IPS DF 19.7 (cell line): ENCODE measurements around the gene SLC4A3.
"Not testable (repeated sequence)": the region's sequence is repeated elsewhere in the genome, so short reads cannot be mapped to it uniquely, and the experiment has no call there.

Source experiments
- DNase-seq: peaks from one replicate; pipeline ENCODE4 v3.0.0-alpha.2; 2013; ENCODE audit warnings: low read depth, low spot score

The SLC4A3 gene

DNA sequence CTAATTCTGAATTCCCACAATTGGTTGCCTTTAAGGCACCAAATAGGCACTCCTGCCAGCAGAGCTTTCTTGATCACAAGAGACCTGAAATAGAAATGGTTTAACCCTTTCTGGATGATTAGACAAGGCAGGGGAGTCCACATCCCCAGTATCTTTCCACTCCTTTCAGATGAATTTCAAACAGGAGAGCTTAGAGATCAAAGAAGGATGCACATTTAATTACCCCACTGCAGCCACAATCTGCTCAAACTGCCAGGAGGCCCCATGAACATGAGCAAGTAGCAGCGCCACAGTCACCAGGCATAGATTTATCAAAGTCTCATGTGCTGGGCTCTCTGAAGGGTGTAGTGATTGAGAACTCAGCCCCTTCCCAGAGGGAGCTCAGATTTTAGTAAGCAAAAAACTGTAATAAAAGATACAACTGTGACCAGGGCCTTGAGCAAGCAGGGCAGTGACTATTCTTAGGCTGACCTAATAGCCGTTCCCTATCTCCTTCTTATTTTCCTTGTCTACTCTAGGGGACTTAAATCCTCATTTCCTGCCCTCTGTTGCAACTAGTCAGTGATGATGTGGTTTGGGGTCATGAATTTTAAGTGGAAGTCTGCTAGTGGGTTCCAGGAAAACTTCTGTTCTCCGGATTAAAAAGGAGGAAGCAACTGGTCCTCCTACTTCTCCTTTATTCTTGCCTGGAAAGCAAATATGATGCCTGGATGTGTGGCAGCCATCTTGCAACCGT, 53.7 kb downstream of the SLC4A3 start:
- DNase-seq = no peak

DNA sequence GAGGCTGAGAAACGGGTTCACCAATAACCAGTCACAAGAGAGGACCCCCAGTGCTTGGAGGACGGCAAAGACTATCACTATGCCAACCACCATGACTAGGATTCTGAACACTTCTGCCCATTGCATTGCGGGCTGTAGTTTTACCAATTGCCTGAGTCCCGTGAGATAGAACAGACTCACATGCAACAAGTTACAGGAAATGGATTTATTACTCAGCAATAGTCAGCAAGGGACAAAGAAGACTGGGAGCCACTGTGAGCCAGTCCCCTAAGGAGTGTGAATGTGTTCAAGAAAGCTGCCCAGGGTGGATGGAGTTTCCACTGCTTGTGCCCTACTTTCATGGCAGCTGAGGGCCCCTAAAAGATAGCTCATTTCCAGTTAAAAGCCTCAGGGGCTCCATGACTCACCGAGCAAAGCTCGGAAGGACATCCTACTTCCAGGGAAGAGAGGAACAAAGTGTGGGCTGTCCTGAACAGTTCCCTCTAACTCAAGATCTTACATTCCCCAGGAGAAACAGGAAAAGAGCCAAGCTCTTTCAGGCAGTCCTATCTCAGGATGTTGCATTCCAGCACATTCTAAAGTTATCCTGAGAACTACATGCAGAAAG, 54.4 kb downstream of the SLC4A3 start:
- no peak for DNase-seq

DNA sequence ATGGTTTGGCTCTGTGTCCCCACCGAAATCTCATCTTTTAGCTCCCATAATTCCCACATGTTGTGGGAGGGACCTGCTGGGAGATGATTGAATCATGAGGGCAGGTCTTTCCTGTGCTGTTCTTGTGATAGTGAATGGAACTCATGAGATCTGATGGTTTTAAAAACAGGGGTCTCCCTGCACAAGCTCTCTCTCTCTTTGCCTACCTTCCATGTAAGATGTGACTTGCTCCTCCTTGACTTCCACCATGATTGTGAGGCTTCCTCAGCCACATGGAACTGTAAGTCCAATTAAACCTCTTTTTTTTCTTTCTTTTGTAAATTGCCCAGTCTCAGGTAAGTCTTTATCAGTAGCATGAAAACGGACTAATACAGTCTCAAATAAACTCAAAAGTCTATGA, 56.0 kb downstream of the SLC4A3 start:
- DNase-seq = not testable (repeated sequence)

DNA sequence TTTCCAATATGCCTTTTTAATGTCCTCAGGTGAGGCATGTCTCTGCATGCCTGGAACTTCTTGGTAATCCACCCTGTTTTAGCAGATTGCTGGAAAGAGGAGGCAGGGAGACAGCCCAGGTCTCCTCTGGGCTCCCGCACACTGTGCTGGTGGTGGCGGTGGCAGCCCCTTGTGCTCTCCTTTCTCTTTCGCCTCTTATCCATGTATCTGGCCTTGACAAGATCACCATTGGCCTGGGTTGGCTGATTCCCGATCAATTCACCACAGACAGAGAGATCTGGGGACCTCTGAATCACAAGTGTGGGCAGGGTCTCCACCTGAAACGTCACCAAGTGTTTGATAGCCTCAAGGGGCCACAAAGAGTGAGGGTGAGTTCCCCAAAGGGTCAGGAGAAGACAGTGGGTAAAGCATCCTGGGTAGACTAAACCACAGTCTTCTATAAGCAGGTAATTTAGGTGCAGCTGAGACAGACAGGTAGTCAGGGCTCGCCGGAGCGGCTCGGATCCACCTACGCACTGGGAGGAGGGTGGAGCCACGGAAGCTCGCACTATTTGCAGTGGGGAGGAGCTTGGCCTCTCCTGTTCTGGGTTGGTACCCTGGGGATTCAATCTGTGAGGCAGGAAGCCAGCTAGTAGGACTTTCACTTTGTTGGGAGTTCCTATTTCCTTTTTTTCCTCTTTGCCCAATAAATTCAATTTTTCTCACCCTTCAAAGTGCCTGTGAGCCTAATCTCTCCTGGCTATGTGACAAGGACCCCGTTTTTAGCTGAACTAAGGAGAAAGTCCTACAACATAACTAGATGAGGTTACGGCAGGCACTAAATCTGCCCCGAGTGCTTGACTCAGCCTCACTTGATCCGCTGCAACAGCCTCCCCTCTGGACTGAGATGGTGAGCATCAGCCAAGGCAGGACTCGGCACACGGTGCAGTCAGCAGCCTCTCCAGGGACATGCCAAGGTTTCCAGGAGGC, 57.6 kb downstream of the SLC4A3 start:
- no peak for DNase-seq

DNA sequence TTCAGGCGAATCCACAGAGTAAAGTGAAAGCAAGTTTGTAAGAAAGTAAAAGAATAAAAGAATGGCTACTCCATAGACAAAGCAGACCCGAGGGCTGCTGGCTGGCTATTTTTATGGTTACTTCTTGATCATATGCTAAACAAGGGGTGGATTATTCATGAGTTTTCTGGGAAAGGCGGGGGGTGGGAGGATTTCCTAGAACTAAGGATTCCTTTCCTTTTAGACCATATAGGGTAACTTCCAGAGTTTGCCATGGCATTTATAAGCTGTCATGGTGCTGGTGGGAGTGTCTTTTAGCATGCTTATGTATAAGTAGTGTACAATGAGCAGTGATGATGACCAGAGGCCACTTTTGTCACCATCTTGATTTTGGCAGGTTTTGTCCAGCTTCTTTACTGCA, 59.8 kb downstream of the SLC4A3 start:
- no peak for DNase-seq

DNA sequence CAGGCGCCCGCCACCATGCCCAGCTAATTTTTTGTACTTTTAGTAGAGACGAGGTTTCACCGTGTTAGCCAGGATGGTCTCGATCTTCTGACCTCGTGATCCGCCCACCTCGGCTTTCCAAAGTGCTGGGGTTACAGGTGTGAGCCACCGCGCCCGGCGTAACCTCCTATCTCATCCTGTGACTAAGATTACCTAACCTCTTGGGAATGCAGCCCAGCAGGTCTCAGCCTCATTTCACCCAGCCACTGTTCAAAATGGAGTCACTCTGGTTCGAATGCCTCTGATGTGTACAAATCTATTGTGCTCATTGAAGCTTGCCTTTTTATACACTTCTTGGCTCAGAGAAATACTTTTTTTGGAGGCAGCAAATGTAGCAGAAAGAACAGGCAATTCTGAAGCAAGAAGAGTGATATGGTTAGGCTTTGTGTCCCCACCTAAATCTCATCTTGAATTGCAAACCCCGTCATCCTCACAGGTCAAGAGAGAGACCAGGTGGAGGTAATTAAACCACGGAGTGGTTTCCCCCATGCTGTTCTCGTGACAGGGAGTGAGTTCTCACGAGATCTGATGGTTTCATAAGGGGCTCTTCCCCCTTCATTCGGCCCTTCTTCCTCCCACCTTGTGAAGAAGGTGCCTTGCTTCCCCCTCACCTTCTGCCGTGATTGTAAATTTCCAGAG, 60.6 kb downstream of the SLC4A3 start:
- no peak for DNase-seq

DNA sequence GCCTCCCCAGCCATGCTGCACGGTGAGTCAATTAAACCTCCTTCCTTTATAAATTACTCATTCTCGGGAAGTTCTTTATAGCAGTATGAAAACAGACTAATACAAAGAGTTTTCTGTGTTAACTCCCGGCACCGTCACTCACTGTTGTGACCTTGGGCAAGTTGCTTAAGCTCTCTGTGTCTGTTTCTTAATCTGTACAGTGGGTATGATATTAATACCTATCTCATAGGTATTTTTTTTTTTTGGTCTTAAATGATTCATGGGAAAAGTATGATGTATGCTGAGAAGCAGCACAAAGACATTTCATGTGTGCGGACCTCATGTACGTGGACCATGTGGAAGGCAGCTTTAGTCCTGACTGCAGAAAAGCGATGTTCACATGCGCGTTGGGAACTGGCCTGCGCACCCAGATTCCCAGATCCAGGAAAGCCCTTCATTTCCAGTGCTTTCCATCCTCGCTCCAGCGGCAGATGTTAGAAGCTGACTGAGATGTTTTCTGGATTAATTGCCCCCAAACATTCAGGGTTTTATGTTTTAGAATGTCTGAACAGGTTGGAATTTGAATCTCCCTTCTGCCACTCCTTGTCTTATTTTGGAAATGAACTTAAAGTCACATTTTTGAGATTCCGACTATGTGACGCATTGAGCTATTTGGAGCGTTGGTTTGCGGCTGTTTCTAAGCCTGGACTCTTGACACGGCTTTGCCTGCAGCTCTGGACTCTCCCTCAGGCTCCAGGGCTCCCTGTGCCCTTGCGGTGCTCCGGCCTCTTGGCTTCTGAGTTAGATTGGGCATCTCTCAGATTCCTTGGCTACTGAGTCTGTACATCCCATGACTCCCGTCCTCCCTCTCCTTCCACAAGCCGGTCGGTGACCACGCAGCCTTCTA, 61.4 kb downstream of the SLC4A3 start:
- DNase-seq = no peak

DNA sequence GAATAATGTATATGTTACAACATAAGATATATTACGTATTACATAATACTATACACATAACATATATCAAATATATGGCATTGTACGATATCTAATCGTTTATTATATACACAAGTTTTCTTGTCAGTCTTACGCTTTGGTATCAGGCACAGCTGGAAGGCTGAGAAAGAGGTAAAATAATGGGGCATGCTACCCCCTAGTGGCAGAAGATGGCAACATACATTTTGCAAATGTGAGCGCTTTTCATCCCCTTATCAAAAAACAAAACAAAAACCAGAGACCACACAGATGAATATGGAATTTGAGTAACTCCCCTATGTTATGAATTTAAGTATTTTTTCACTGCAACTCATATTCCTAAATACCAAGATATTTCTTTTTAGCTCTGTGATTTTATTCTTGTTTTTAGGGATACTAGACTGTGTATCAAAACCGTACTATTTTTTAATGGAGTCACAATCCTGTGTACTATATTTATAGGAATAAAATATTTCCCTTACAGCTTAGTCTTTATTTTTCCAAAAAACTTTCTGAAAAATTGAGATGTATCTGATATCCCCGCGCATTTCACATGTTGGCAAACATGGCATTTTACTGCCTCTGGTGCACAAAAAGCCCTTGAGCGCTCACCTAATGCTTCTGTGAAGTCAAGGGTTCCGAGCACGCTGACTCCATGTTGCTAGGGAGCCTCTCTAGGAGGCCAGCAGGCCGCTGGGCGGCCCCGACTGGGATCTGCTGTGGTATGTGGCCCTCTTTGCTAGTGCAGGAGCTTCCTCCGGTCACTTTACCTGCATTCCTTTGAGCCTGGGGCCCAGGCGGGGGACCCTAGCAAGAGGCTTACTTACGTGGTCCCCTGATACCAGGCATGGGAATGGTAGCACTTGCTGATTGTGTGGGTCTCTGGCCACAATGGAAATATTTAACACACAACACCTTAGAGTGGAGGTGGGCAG, 62.5 kb downstream of the SLC4A3 start:
- no peak for DNase-seq

DNA sequence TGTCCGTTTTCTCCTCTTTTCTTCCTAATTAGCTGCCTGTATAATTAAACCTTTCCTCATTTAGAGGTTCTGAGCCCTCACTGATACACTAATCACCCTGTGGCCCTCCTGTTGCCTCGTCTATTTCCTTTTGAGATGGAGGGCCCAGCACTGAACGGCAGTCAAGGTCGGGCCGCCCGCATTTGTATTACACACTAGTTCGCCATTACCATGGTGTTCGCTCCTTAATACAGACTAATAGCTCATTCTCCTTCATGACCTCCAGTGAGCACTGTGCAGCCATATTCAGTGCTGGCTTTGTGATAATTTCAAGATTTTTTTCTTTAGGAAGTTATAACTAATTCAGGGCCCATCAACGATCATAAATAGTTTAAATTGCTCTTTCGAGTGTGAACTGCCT, 64.1 kb downstream of the SLC4A3 start:
- no peak for DNase-seq
